ENCODE measurements around the gene WSB1.

GRCh38 chr17:27338536-27338985, 44.6 kb downstream of the WSB1 start:
- TF ChIP-seq CTCF (IDR thresholded peaks at IDR 0.05; ENCODE audit: insufficient read depth, low read length) (no peak), POLR2AphosphoS5 (IDR thresholded peaks at IDR 0.05; ENCODE audit: low read depth) (no peak), REST (IDR thresholded peaks at IDR 0.05; ENCODE audit: insufficient replicate concordance, low read depth) (no peak), GABPA (IDR thresholded peaks at IDR 0.05; ENCODE audit: low read depth) (no peak), SPI1 (IDR thresholded peaks at IDR 0.05; ENCODE audit: borderline replicate concordance, low read depth) (no peak)
